Hepatocyte (in vitro differentiated cells): Measurements from ENCODE around the gene HAUS6. TPM values are rescaled to one million over a fixed set of nuclear protein-coding genes. Genes with fewer than 3 reads are reported as not detected.
A peak's percentile ranks its signal among the peaks of the same experiment; 100 is the strongest.
"Not testable (repeated sequence)": the region's sequence is repeated elsewhere in the genome, so short reads cannot be mapped to it uniquely, and the experiment has no call there.

ENCODE experiments used
- DNase-seq: peaks from one replicate; pipeline ENCODE4 v3.0.0-alpha.2; 2016; ENCODE audit warnings: low spot score
- H2AFZ ChIP-seq: fragments of 200-600 bp; sonication (generic); 2 replicates; pipeline ENCODE4 v1.6.0; 2016; ENCODE audit warnings: antibody characterized with exemption, mild to moderate bottlenecking
- H3K27ac ChIP-seq: fragments of 200-600 bp; sonication (generic); 2 replicates; pipeline ENCODE4 v1.5.1; 2016; ENCODE audit warnings: mild to moderate bottlenecking
- H3K27me3 ChIP-seq: fragments of 200-600 bp; sonication (generic); 2 replicates; pipeline ENCODE4 v1.6.1; 2016
- H3K36me3 ChIP-seq: fragments of 200-600 bp; sonication (generic); replicated peaks from 2 replicates; pipeline ENCODE4 v1.5.1; 2016; ENCODE audit warnings: low read depth; ENCODE audit not compliant: insufficient read depth
- H3K4me1 ChIP-seq: fragments of 200-600 bp; sonication (generic); 2 replicates; pipeline ENCODE4 v1.5.1; 2016; ENCODE audit warnings: mild to moderate bottlenecking, moderate library complexity; ENCODE audit not compliant: insufficient read depth
- H3K4me2 ChIP-seq: fragments of 200-600 bp; sonication (generic); 2 replicates; pipeline ENCODE4 v1.6.0; 2016
- H3K4me3 ChIP-seq: fragments of 200-600 bp; sonication (generic); 2 replicates; pipeline ENCODE4 v1.5.1; 2016; ENCODE audit warnings: mild to moderate bottlenecking
- H3K79me2 ChIP-seq: fragments of 200-600 bp; sonication (generic); 2 replicates; pipeline ENCODE4 v1.6.0; 2017; ENCODE audit warnings: mild to moderate bottlenecking
- H3K9me2 ChIP-seq: fragments of 200-600 bp; sonication (generic); replicated peaks from 2 replicates; pipeline ENCODE4 v1.6.0; 2017; ENCODE audit warnings: mild to moderate bottlenecking; ENCODE audit not compliant: insufficient read depth
- H3K9me3 ChIP-seq: fragments of 200-600 bp; sonication (generic); 2 replicates; pipeline ENCODE4 v1.5.1; 2016; ENCODE audit warnings: low read depth, mild to moderate bottlenecking
- H4K20me1 ChIP-seq: fragments of 200-600 bp; sonication (generic); 2 replicates; pipeline ENCODE4 v1.6.0; 2016; ENCODE audit warnings: mild to moderate bottlenecking; ENCODE audit not compliant: insufficient read depth, poor library complexity, severe bottlenecking
- EZH2 ChIP-seq: fragments of 200-600 bp; sonication (generic); IDR thresholded peaks from 2 replicates; pipeline ENCODE4 v1.6.1; 2016; ENCODE audit warnings: antibody characterized with exemption, mild to moderate bottlenecking, borderline replicate concordance
- EZH2phosphoT487 ChIP-seq: fragments of 200-600 bp; sonication (generic); IDR thresholded peaks from one replicate; pipeline ENCODE4 v1.6.1; 2018; ENCODE audit warnings: antibody characterized with exemption, mild to moderate bottlenecking, low read depth, moderate library complexity; ENCODE audit not compliant: unreplicated experiment, severe bottlenecking
- WGBS: methylation state at CpG from one replicate; pipeline ENCODE4 v1.1.6; 2016; ENCODE audit warnings: low lambda C conversion rate; ENCODE audit errors: missing lambda C conversion rate; 5-methylcytosine and 5-hydroxymethylcytosine counted together
- polyA plus RNA-seq: library from polyadenylated mRNA; unstranded; fragments of >200 nt; fragmentation: Nextera tagmentation; extraction: Ambion mirVana; gene quantifications from 2 replicates; pipeline ENCODE4 v1.2.1, GENCODE V29; 2016
- total RNA-seq: library from RNA; depleted of rRNA; stranded (reverse); fragments of >200 nt; gene quantifications from 2 replicates; pipeline ENCODE4 v1.2.3, GENCODE V29; 2014
- TF ChIP-seq, protein P1 (sequence below): fragments of 200-600 bp; sonication (generic); IDR thresholded peaks from 2 replicates; pipeline ENCODE4 v1.5.1; 2016; ENCODE audit warnings: antibody characterized with exemption, mild to moderate bottlenecking; ENCODE audit not compliant: poor library complexity

The HAUS6 gene
- total and polyA plus RNA-seq, 2 experiments from 2014 or later = 2.2 to 10.7 TPM

DNA sequence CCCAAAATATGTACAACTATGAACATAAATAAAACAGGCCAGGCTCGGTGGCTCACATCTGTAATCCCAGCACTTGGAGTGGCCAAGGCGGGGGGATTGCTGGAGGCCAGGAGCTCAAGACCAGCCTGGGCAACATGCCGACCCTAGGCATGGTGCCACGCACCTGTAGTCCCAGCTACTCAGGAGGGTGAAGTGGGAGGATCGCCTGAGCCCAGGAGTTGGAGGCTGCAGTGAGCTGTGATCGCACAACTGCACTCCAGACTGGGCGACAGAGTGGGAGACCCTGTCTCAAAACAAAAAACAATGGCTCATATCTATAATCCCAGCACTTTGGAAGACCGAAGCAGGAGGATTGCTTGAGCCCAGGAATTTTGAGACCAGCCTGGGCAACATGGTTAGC is 1.5 kb downstream of the HAUS6 start:
- H3K36me3 ChIP-seq = no peaks in the 10 kb centered on the region
- 86% methylated on average over 8 of the region's 8 CpGs for WGBS
- no peak for DNase-seq
- TF ChIP-seq, protein P1, sequence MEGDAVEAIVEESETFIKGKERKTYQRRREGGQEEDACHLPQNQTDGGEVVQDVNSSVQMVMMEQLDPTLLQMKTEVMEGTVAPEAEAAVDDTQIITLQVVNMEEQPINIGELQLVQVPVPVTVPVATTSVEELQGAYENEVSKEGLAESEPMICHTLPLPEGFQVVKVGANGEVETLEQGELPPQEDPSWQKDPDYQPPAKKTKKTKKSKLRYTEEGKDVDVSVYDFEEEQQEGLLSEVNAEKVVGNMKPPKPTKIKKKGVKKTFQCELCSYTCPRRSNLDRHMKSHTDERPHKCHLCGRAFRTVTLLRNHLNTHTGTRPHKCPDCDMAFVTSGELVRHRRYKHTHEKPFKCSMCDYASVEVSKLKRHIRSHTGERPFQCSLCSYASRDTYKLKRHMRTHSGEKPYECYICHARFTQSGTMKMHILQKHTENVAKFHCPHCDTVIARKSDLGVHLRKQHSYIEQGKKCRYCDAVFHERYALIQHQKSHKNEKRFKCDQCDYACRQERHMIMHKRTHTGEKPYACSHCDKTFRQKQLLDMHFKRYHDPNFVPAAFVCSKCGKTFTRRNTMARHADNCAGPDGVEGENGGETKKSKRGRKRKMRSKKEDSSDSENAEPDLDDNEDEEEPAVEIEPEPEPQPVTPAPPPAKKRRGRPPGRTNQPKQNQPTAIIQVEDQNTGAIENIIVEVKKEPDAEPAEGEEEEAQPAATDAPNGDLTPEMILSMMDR = no peak
- TF ChIP-seq EZH2phosphoT487 (no peak), EZH2 (no peak)
- H3K4me3 ChIP-seq = no peak overlapping the region
- peaks cover 42% of the 10 kb centered on the region for H3K79me2 ChIP-seq
- H3K4me2 ChIP-seq = peak overlapping the region; percentile 93
- no peak overlapping the region for H3K27ac ChIP-seq
- H3K9me2 ChIP-seq = no peaks in the 10 kb centered on the region
- H3K9me3 ChIP-seq = no peaks in the 10 kb centered on the region
- no peak overlapping the region for H2AFZ ChIP-seq
- no peaks in the 10 kb centered on the region for H3K27me3 ChIP-seq
- H4K20me1 ChIP-seq = no peaks in the 10 kb centered on the region
- peaks cover 9% of the 10 kb centered on the region for H3K4me1 ChIP-seq

DNA sequence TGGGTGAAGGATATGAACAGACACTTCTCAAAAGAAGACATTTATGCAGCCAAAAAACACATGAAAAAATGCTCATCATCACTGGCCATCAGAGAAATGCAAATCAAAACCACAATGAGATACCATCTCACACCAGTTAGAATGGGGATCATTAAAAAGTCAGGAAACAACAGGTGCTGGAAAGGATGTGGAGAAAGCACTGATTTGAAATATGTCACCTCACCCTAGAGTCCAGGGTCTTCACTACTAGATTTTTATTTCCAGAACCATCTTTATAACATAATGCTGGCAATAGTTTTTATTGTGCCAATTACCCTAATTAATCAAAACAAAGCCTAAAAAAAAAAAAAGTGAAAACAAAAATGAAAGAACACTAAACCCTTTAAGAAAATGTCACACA is 5.3 kb downstream of the HAUS6 start:
- peaks cover 55% of the 10 kb centered on the region for H3K79me2 ChIP-seq
- not testable (repeated sequence) for H3K36me3 ChIP-seq, H3K4me3 ChIP-seq

DNA sequence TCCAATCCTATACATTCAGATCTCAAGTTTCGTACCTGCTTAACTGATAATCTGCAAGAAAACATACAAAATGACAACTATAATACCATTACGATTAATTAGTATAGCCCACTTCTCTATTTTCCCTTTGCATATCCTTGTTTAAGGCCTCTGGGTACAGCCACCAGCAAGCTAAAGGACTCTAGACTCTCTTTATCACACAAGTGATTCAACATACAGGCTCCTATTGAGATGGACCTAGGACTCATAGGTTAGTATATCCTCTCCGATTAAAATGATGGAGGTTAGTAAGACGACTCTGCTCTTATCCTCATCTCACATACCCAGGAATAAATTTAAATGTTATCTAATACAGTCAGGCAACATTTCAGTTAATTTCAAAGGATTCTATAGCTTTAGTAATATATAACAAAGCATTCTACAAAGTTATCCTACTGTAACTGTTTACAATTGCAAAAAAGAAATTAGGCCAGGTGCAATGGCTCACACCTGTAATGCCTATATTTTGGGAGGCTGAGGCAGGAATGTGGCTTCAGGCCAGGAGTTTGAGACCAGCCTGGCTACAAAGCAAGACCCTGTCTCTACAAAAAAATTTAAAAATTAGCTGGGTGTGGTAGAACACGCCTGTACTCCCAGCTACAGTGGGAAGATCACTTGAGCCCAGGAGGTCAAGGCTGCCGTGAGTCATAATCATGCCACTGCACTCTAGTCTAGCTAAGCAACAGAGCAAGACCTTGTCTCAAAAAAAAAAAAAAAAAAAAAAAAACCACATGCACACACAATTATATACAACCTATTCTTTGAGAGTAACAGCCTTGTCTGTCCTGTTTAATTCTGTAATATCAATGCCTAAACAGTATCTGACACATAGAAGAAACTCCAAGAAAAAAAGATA is 15.4 kb downstream of the HAUS6 start:
- Histone ChIP-seq H3K36me3 (no peaks in the 10 kb centered on the region), H2AFZ (no peak overlapping the region), H3K9me3 (no peaks in the 10 kb centered on the region), H3K4me1 (no peaks in the 10 kb centered on the region), H3K4me2 (no peak overlapping the region), H3K27ac (peak overlapping the region; percentile 19), H4K20me1 (no peaks in the 10 kb centered on the region), H3K9me2 (no peaks in the 10 kb centered on the region), H3K27me3 (no peaks in the 10 kb centered on the region), H3K79me2 (no peaks in the 10 kb centered on the region), H3K4me3 (no peak overlapping the region)
- no peak for DNase-seq
- no peak for TF ChIP-seq EZH2
- no peak for TF ChIP-seq EZH2phosphoT487
- TF ChIP-seq, protein P1 = no peak
- 89% methylated on average over 6 of the region's 6 CpGs for WGBS

More for the DNA sequence above, 5.3 kb downstream of the HAUS6 start:
- not testable (repeated sequence) for H3K9me3 ChIP-seq, H2AFZ ChIP-seq, H3K4me1 ChIP-seq, DNase-seq, H3K27ac ChIP-seq, H3K4me2 ChIP-seq, H3K9me2 ChIP-seq, H4K20me1 ChIP-seq, H3K27me3 ChIP-seq

DNA sequence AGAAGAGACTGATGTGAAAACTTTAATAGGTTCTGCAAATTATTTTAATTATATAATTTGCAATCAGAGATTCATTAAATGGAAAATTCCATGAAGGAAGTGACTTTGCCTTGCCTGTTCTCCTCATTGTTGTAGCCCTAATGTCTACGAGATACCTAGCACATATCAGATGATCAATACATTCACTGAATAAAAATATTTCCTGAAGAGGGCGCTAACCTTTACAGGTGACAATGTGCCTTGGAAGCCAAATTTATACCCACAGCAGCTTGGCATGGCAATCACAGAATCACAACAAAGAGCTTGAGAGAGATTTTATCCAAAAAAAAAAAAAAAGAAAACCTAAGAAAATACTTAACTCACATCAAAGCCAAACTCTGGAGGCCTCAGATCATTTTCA is 17.4 kb downstream of the HAUS6 start:
- 57% methylated on average over 2 of the region's 2 CpGs for WGBS
- no peaks in the 10 kb centered on the region for H3K9me3 ChIP-seq
- H3K4me1 ChIP-seq = no peaks in the 10 kb centered on the region
- no peak overlapping the region for H3K27ac ChIP-seq
- H2AFZ ChIP-seq = no peak overlapping the region
- H3K4me3 ChIP-seq = no peak overlapping the region
- peak; percentile 16 for DNase-seq
- H3K4me2 ChIP-seq = no peak overlapping the region
- H3K27me3 ChIP-seq = no peaks in the 10 kb centered on the region
- no peaks in the 10 kb centered on the region for H3K9me2 ChIP-seq
- no peaks in the 10 kb centered on the region for H4K20me1 ChIP-seq
- H3K36me3 ChIP-seq = no peaks in the 10 kb centered on the region
- TF ChIP-seq, protein P1 = peak; percentile 41
- no peak for TF ChIP-seq EZH2phosphoT487
- H3K79me2 ChIP-seq = no peaks in the 10 kb centered on the region
